Endothelial cell of umbilical vein (primary cell): Measurements from ENCODE around the gene ZNF516. TPM values are rescaled to one million over a fixed set of nuclear protein-coding genes. Genes with fewer than 3 reads are reported as not detected.

Experiments used
- BruUV-seq: library from RNA; stranded (reverse); fragments of 400-500 nt; replicated peaks from 2 replicates; lab custom pipeline; 2021; lab: Mats Ljungman, UMichigan
- CTCF ChIA-PET: fragments of 300-600, 350-600 bp; sonication (Branson Sonifier 250); formaldehyde crosslinking; loops from one replicate; lab custom pipeline; 2021; ENCODE audit warnings: antibody characterized with exemption, inconsistent platforms; lab: Charles Lee
- POLR2A ChIA-PET: fragments of 300-600, 350-600 bp; sonication (Branson Sonifier 250); formaldehyde crosslinking; loops from one replicate; lab custom pipeline; 2021; ENCODE audit warnings: antibody characterized with exemption, inconsistent platforms; lab: Charles Lee
- DNase-seq: peaks from one replicate; pipeline ENCODE4 v3.0.0-alpha.2; 2011; ENCODE audit warnings: low read depth, low spot score
- FAIRE-seq: peaks from 2 replicates; lab custom pipeline; 2011; peaks lifted over from hg19 to GRCh38; lab: Jason Lieb, UNC
- H2AFZ ChIP-seq: 2 replicates; pipeline ENCODE4 v1.6.0; 2012; ENCODE audit warnings: low read depth, low read length, control low read depth, inconsistent platforms
- H3K27ac ChIP-seq: 2 replicates; pipeline ENCODE4 v1.5.1; 2011; ENCODE audit warnings: low read depth, mild to moderate bottlenecking, control low read depth, low read length, moderate library complexity; ENCODE audit not compliant: insufficient read depth
- H3K27me3 ChIP-seq, 2 experiments: 2 replicates each; pipeline versions ENCODE4 v1.6.0 to v1.6.1; 2011; ENCODE audit warnings: low read length in 2 of 2, mixed read lengths in 1 of 2; ENCODE audit not compliant: control insufficient read depth in 2 of 2, insufficient read depth in 2 of 2
- H3K36me3 ChIP-seq, 2 experiments: 2 replicates in 1 of 2; 3 replicates in 1 of 2; pipeline ENCODE4 v1.5.1; 2011; ENCODE audit warnings: low read length in 2 of 2, mild to moderate bottlenecking in 1 of 2, moderate library complexity in 1 of 2; ENCODE audit not compliant: control insufficient read depth in 2 of 2, insufficient read depth in 2 of 2; ENCODE audit errors: extremely low read depth in 1 of 2
- H3K4me1 ChIP-seq: 3 replicates; pipeline ENCODE4 v1.5.1; 2011; ENCODE audit warnings: mild to moderate bottlenecking, low read length; ENCODE audit not compliant: control insufficient read depth, insufficient read depth; ENCODE audit errors: extremely low read depth
- H3K4me2 ChIP-seq: 2 replicates; pipeline ENCODE4 v1.6.1; 2011; ENCODE audit warnings: low read length, control low read depth, mixed read lengths; ENCODE audit not compliant: insufficient read depth
- H3K4me3 ChIP-seq, 3 experiments: fragments of 200-600 bp in 1 of 3; sonication (generic), shearing (Covaris generic) in 1 of 3; replicated peaks in 1 of 3; 2 replicates each; pipeline ENCODE4 v1.5.1; 2011 to 2016; ENCODE audit warnings: control low read depth in 3 of 3, low read length in 3 of 3, mild to moderate bottlenecking in 2 of 3, inconsistent platforms in 1 of 3, low read depth in 1 of 3, moderate library complexity in 1 of 3; ENCODE audit not compliant: insufficient read depth in 1 of 3
- H3K79me2 ChIP-seq: 2 replicates; pipeline ENCODE4 v1.6.0; 2012; ENCODE audit warnings: low read length, inconsistent platforms; ENCODE audit not compliant: control insufficient read depth, insufficient read depth
- H3K9ac ChIP-seq: replicated peaks from 2 replicates; pipeline ENCODE3; 2011; ENCODE audit warnings: low read length, control low read depth; ENCODE audit not compliant: insufficient read depth; ENCODE audit errors: extremely low read depth
- H3K9me1 ChIP-seq: replicated peaks from 3 replicates; pipeline ENCODE4 v1.6.0; 2011; ENCODE audit warnings: mild to moderate bottlenecking, low read length; ENCODE audit not compliant: control insufficient read depth, insufficient read depth; ENCODE audit errors: extremely low read depth
- H3K9me3 ChIP-seq: replicated peaks from 2 replicates; pipeline ENCODE4 v1.5.1; 2012; ENCODE audit warnings: low read length, inconsistent platforms; ENCODE audit not compliant: control insufficient read depth, insufficient read depth
- H4K20me1 ChIP-seq: replicated peaks from 2 replicates; pipeline ENCODE3; 2011; ENCODE audit warnings: mild to moderate bottlenecking, low read length; ENCODE audit not compliant: control insufficient read depth, insufficient read depth; ENCODE audit errors: extremely low read depth
- CTCF ChIP-seq, 2 donors: IDR thresholded peaks; 1 replicate in 1 of 2; 2 replicates in 1 of 2; pipeline ENCODE4 v1.5.1; 2011; ENCODE audit warnings: low read length in 2 of 2, mild to moderate bottlenecking in 2 of 2, moderate library complexity in 2 of 2, control low read depth in 1 of 2, inconsistent platforms in 1 of 2, low read depth in 1 of 2; ENCODE audit not compliant: insufficient read depth in 1 of 2; ENCODE audit errors: extremely low read depth in 1 of 2
- EZH2 ChIP-seq: IDR thresholded peaks from 2 replicates; pipeline ENCODE4 v1.6.1; 2012; ENCODE audit warnings: borderline replicate concordance, low read depth, mild to moderate bottlenecking, moderate library complexity, low read length, inconsistent platforms; ENCODE audit not compliant: severe bottlenecking
- FOS ChIP-seq: IDR thresholded peaks from 2 replicates; pipeline ENCODE4 v1.6.1; 2011; ENCODE audit warnings: mild to moderate bottlenecking, low read length, moderate library complexity, borderline replicate concordance; ENCODE audit not compliant: insufficient read depth
- GATA2 ChIP-seq: IDR thresholded peaks from 2 replicates; pipeline ENCODE4 v1.7.0; 2011; ENCODE audit warnings: low read depth, mild to moderate bottlenecking, moderate library complexity, mixed read lengths, low read length; ENCODE audit not compliant: insufficient read length, insufficient read depth
- JUN ChIP-seq: IDR thresholded peaks from 2 replicates; pipeline ENCODE4 v1.6.1; 2011; ENCODE audit warnings: borderline replicate concordance, low read depth; ENCODE audit not compliant: insufficient read length, insufficient read depth
- MAX ChIP-seq: IDR thresholded peaks from 2 replicates; pipeline ENCODE4 v1.6.1; 2011; ENCODE audit not compliant: insufficient read depth, insufficient read length
- MYC ChIP-seq: IDR thresholded peaks from one replicate; pipeline ENCODE4 v1.6.1; 2011; ENCODE audit warnings: mild to moderate bottlenecking, low read depth, low read length
- POLR2A ChIP-seq: IDR thresholded peaks from 2 replicates; pipeline ENCODE4 v1.6.1; 2012; ENCODE audit warnings: low read depth, mild to moderate bottlenecking, control low read depth, low read length
- POLR2AphosphoS5 ChIP-seq: IDR thresholded peaks from 2 replicates; pipeline ENCODE4 v1.6.1; 2012; ENCODE audit warnings: low read depth, mild to moderate bottlenecking, control low read depth, low read length, moderate library complexity; ENCODE audit not compliant: insufficient read depth
- dilution Hi-C: fragments of 300-500 bp; cut with MboI; formaldehyde crosslinking; loops from one replicate; pipeline ENCODE4 v1.15.0; 2019; ENCODE audit warnings: low sequenced_read_pairs; ENCODE audit not compliant: extremely low pct_ligation_motif_present
- intact Hi-C: fragments of 100-400 bp; cut with micrococcal nuclease; formaldehyde crosslinking; loops from one replicate; pipeline ENCODE4 v1.10.0; 2022
- polyA plus RNA-seq, 4 experiments: library from polyadenylated mRNA; depleted of rRNA in 3 of 4; stranded (reverse) in 3 of 4; unstranded in 1 of 4; fragments of >200 nt; gene quantifications; 2 replicates each; pipeline versions ENCODE4 v1.2.1 to v1.2.3, GENCODE V29; 2011 to 2012; ENCODE audit warnings: missing spikeins in 1 of 4
- total RNA-seq: library from RNA; stranded (reverse); gene quantifications from 2 replicates; pipeline ENCODE4 v1.2.3, GENCODE V29; 2021

ZNF516 gene
- total and polyA plus RNA-seq, 2 donors (not counting 3 experiments of a cell fraction or from before 2014, with no cell fraction given): 3.6 to 19.1 TPM

DNA sequence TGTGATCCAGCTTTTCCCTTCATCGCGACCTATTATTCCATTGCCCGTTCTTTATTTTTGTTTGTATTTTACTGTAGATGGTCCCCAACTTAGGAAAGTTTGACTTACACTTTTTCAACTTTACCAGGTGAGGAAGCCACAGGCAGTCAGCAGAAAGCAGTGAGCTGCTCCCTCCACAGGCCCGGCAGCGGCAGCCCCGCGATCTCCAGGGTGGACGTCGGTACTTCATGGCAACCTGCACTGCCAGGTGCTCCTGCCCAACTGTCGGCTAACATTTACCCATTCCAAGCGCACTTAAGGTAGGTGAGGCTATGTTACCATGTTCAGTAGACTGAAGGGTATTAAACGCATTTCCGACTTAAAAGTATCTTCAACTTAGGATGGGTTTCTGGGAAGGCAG lies 12.8 kb downstream of the ZNF516 start:
- Histone ChIP-seq H3K9me1 (peaks cover 3% of the 10 kb centered on the region), H4K20me1 (no peaks in the 10 kb centered on the region), H3K4me1 (peaks cover 7% of the 10 kb centered on the region), H3K27me3 (no peaks in the 10 kb centered on the region), H3K36me3 (no peaks in the 10 kb centered on the region), H2AFZ (no peak overlapping the region), H3K27ac (no peak overlapping the region), H3K9me3 (no peaks in the 10 kb centered on the region), H3K4me3 (no peak overlapping the region), H3K9ac (no peak overlapping the region), H3K79me2 (peaks cover 4% of the 10 kb centered on the region), H3K4me2 (no peak overlapping the region)
- dilution Hi-C loops: no loop called here
- POLR2A ChIA-PET: no interaction called here
- CTCF ChIA-PET: interaction anchor here (1.6 kb wide), 1 partner anchor 11 kb away, joined by 5 read pairs; no protein-coding TSS in a partner anchor
- TF ChIP-seq JUN: no peak
- no peak for TF ChIP-seq POLR2A
- no peak for TF ChIP-seq POLR2AphosphoS5
- no peak for TF ChIP-seq FOS
- no peak for TF ChIP-seq MYC
- TF ChIP-seq EZH2: no peak
- TF ChIP-seq GATA2: no peak
- no peak for TF ChIP-seq MAX
- TF ChIP-seq CTCF (IDR thresholded peaks at IDR 0.05; ENCODE audit: extremely low read depth in 1 of 2, insufficient read depth in 1 of 2, low read depth in 1 of 2, low read length in 2 of 2): no peak
- no peak for DNase-seq
- intact Hi-C loops: no loop called here
- no peak for FAIRE-seq
- no TSS peak for BruUV-seq
